Lower lobe of right lung (tissue), 2 donors: ENCODE results near the gene GRB10. TPM values are rescaled to one million over a fixed set of nuclear protein-coding genes. Genes with fewer than 3 reads are reported as not detected.

Experiments
- ATAC-seq, 2 donors: fragments of 200-7000 bp; cut with Tn5 transposase; one replicate each; pipeline ENCODE4 v1.9.1; 2020 to 2022; ENCODE audit warnings: mild to moderate bottlenecking in 2 of 2, moderate library complexity in 2 of 2
- DNase-seq: peaks from one replicate; pipeline ENCODE4 v3.0.0-alpha.2; 2020
- H3K27ac ChIP-seq: fragments of 200-600 bp; one replicate; pipeline ENCODE4 v1.8.0; 2022
- H3K27me3 ChIP-seq: fragments of 200-600 bp; one replicate; pipeline ENCODE4 v1.8.0; 2022; ENCODE audit warnings: low read depth
- H3K36me3 ChIP-seq: fragments of 200-600 bp; one replicate; pipeline ENCODE4 v1.8.0; 2022; ENCODE audit warnings: mild to moderate bottlenecking
- H3K4me1 ChIP-seq: fragments of 200-600 bp; one replicate; pipeline ENCODE4 v1.8.0; 2022
- H3K4me3 ChIP-seq: fragments of 200-600 bp; one replicate; pipeline ENCODE4 v1.8.0; 2022; ENCODE audit warnings: mild to moderate bottlenecking
- H3K9me3 ChIP-seq: fragments of 200-600 bp; one replicate; pipeline ENCODE4 v1.8.0; 2022
- CTCF ChIP-seq: fragments of 200-600 bp; IDR thresholded peaks from one replicate; pipeline ENCODE4 v1.8.0; 2022; ENCODE audit warnings: antibody characterized with exemption, mild to moderate bottlenecking
- intact Hi-C: fragments of 100-400 bp; cut with DNase I; formaldehyde crosslinking; loops from one replicate; pipeline ENCODE4 v1.11.0; 2022
- total RNA-seq: library from RNA; stranded (reverse); fragmentation: NEBNext Ultra II Directional; extraction: Animal tissue kit (Norgen Biotek cat#: 25700); gene quantifications from one replicate; pipeline ENCODE4 v1.2.1, GENCODE V29; 2021
- donor health status: DM: no; HTN: yes; CAD: no; lungs with severe emphysema.

The GRB10 gene
- total RNA-seq, 1 donor from 2014 or later: 36.5 TPM

- intact Hi-C loops: no loop called here
- Histone ChIP-seq H3K4me1 (peaks cover 61% of the 10 kb centered on the region), H3K27me3 (no peaks in the 10 kb centered on the region), H3K9me3 (no peaks in the 10 kb centered on the region), H3K4me3 (no peak overlapping the region), H3K27ac (peak overlapping the region; percentile 70), H3K36me3 (peaks cover 17% of the 10 kb centered on the region)
- DNase-seq (no peak), ATAC-seq (peak; percentile 33 to 52)
- TF ChIP-seq CTCF: no peak
Observed at GRCh38 chr7:50667338-50667737, 115.4 kb downstream of the GRB10 start.

- Histone ChIP-seq H3K4me1 (peaks cover 73% of the 10 kb centered on the region), H3K36me3 (peaks cover 12% of the 10 kb centered on the region), H3K27me3 (no peaks in the 10 kb centered on the region), H3K27ac (no peak overlapping the region), H3K9me3 (no peaks in the 10 kb centered on the region), H3K4me3 (no peak overlapping the region)
- DNase-seq (no peak), ATAC-seq (no peak)
- intact Hi-C loops: no loop called here
- no peak for TF ChIP-seq CTCF
Observed at GRCh38 chr7:50666124-50666496, 116.6 kb downstream of the GRB10 start.

- ATAC-seq (no peak), DNase-seq (no peak)
- peaks cover 79% of the 10 kb centered on the region for H3K4me1 ChIP-seq
- no peak overlapping the region for H3K27ac ChIP-seq
- no peaks in the 10 kb centered on the region for H3K27me3 ChIP-seq
- intact Hi-C loops: no loop called here
- no peak overlapping the region for H3K4me3 ChIP-seq
- no peaks in the 10 kb centered on the region for H3K9me3 ChIP-seq
- peaks cover 12% of the 10 kb centered on the region for H3K36me3 ChIP-seq
- no peak for TF ChIP-seq CTCF
Observed at GRCh38 chr7:50665403-50666123, 117.1 kb downstream of the GRB10 start.

GRCh38 chr7:50664937-50665336 lies 117.8 kb downstream of the GRB10 start:
- Histone ChIP-seq H3K36me3 (peaks cover 12% of the 10 kb centered on the region), H3K27me3 (no peaks in the 10 kb centered on the region), H3K4me1 (peaks cover 85% of the 10 kb centered on the region), H3K4me3 (no peak overlapping the region), H3K27ac (no peak overlapping the region), H3K9me3 (no peaks in the 10 kb centered on the region)
- ATAC-seq (no peak), DNase-seq (no peak)
- no peak for TF ChIP-seq CTCF
- intact Hi-C loops: no loop called here

GRCh38 chr7:50664461-50664922 lies 118.2 kb downstream of the GRB10 start:
- H3K36me3 ChIP-seq: peaks cover 12% of the 10 kb centered on the region
- ATAC-seq: no peak
- H3K9me3 ChIP-seq: no peaks in the 10 kb centered on the region
- peaks cover 86% of the 10 kb centered on the region for H3K4me1 ChIP-seq
- TF ChIP-seq CTCF: no peak
- H3K27ac ChIP-seq: peak overlapping the region; percentile 41
- no peak overlapping the region for H3K4me3 ChIP-seq
- intact Hi-C loops: no loop called here
- no peak for DNase-seq
- no peaks in the 10 kb centered on the region for H3K27me3 ChIP-seq
